A549 (cell line): ENCODE results near the gene EPHB1.

Experiments used
- CTCF ChIP-seq: fragments of >200 bp; sonication (Bioruptor Twin); formaldehyde crosslinking; IDR thresholded peaks from 3 replicates; pipeline ENCODE4 v1.5.1; 2016
- EHMT2 ChIP-seq: fragments of 200-600 bp; sonication (generic); IDR thresholded peaks from 2 replicates; pipeline ENCODE4 v1.6.1; 2016; ENCODE audit warnings: antibody characterized with exemption, low read depth, mild to moderate bottlenecking, moderate library complexity
- ESRRA ChIP-seq: fragments of 150-350 bp; IDR thresholded peaks from 2 replicates; pipeline ENCODE4 v1.6.1; 2014; ENCODE audit warnings: mild to moderate bottlenecking, low read length, borderline replicate concordance
- HOXA7 ChIP-seq: fragments of 250-450 bp; sonication (Bioruptor Pico); IDR thresholded peaks from 2 replicates; pipeline ENCODE4 v1.5.0; 2020; ENCODE audit warnings: mild to moderate bottlenecking, moderate library complexity
- KDM5A ChIP-seq: fragments of 200-600 bp; sonication (generic); IDR thresholded peaks from 2 replicates; pipeline ENCODE4 v1.6.1; 2016; ENCODE audit warnings: antibody characterized with exemption, mild to moderate bottlenecking
- MAFK ChIP-seq: fragments of 450-650 bp; IDR thresholded peaks from 2 replicates; pipeline ENCODE4 v1.6.1; 2014; ENCODE audit not compliant: partially characterized antibody
- MAX ChIP-seq: IDR thresholded peaks from 2 replicates; pipeline ENCODE4 v1.6.1; 2012
- NR3C1 ChIP-seq: fragments of >200 bp; sonication (Bioruptor Twin); formaldehyde crosslinking; IDR thresholded peaks from 3 replicates; pipeline ENCODE4 v1.6.1; 2017
- RAD21 ChIP-seq, 2 experiments: fragments of >200 bp in 1 of 2; sonication (Bioruptor Twin) in 1 of 2; formaldehyde crosslinking in 1 of 2; IDR thresholded peaks in 1 of 2; conservative IDR thresholded peaks in 1 of 2; 2 replicates in 1 of 2; 3 replicates in 1 of 2; pipeline ENCODE4 v1.6.1; 2012 to 2018; ENCODE audit warnings: inconsistent platforms in 1 of 2
- SMC3 ChIP-seq: fragments of >200 bp; sonication (Bioruptor Twin); formaldehyde crosslinking; IDR thresholded peaks from 3 replicates; pipeline ENCODE4 v1.6.1; 2018; ENCODE audit warnings: inconsistent platforms
- USF2 ChIP-seq: fragments of 450-650 bp; IDR thresholded peaks from 2 replicates; pipeline ENCODE4 v1.6.1; 2014; ENCODE audit warnings: antibody characterized with exemption

- TF ChIP-seq CTCF, result no peak
- no peak for TF ChIP-seq RAD21 (conservative IDR thresholded peaks at IDR 0.05 in 1 of 2, IDR thresholded peaks at IDR 0.05 in 1 of 2)
- TF ChIP-seq ESRRA, result no peak
- no peak for TF ChIP-seq KDM5A
- no peak for TF ChIP-seq USF2
- no peak for TF ChIP-seq SMC3
- TF ChIP-seq MAFK, result no peak
- TF ChIP-seq MAX, result no peak
- no peak for TF ChIP-seq NR3C1
- no peak for TF ChIP-seq HOXA7 (CRISPR knock-in tag)
- no peak for TF ChIP-seq EHMT2
Observed at GRCh38 chr3:134992586-134992985, 197.5 kb downstream of the EPHB1 start.
